ENCODE measurements around the gene IGSF9B. TPM values are rescaled to one million over a fixed set of nuclear protein-coding genes. Genes with fewer than 3 reads are reported as not detected.
"Not testable (repeated sequence)": the region's sequence is repeated elsewhere in the genome, so short reads cannot be mapped to it uniquely, and the experiment has no call there.

Gene IGSF9B
- total RNA-seq, 1 experiment from 2014 or later: 2.2 TPM

- ChIA-PET POLR2A (no interaction called here), CTCF (interaction anchor here (0.7 kb wide), 1 partner anchor 89 kb away, joined by 6 read pairs; no protein-coding TSS in a partner anchor)
- H3K9me3 ChIP-seq (ENCODE audit: control insufficient read depth, insufficient read depth, low read depth, low read length): no peaks in the 10 kb centered on the region
- no TSS peak for BruUV-seq (replicated peaks)
- no peak overlapping the region for H3K4me3 ChIP-seq (ENCODE audit: low read depth in 2 of 2, low read length in 2 of 2)
- H3K27me3 ChIP-seq (ENCODE audit: control insufficient read depth, insufficient read depth, low read length): peaks cover 2% of the 10 kb centered on the region; the same call in 1 of the 2 replicates
- intact Hi-C loops (cut with micrococcal nuclease; ENCODE audit: unreplicated experiment): no loop called here
- no peak overlapping the region for H3K27ac ChIP-seq (ENCODE audit: low read length)
- no peaks in the 10 kb centered on the region for H3K4me1 ChIP-seq (ENCODE audit: control insufficient read depth, insufficient read depth, low read length)
- in situ Hi-C loops (cut with HindIII; ENCODE audit: low pct_unique_long_range_greater_than_20kb, low sequenced_read_pairs): no loop called here
- ATAC-seq (no peak), DNase-seq (ENCODE audit: low read depth, low spot score) (no peak)
- no peaks in the 10 kb centered on the region for H3K36me3 ChIP-seq (ENCODE audit: control insufficient read depth, insufficient read depth, low read length)
- TF ChIP-seq REST (IDR thresholded peaks at IDR 0.05; ENCODE audit: insufficient read depth in 1 of 2, low read depth in 2 of 2, low read length in 1 of 2) (no peak), SIN3A (IDR thresholded peaks at IDR 0.05; ENCODE audit: borderline replicate concordance, insufficient read depth, low read depth, low read length) (no peak)
These were observed 47.2 kb upstream of the IGSF9B start for GRCh38 chr11:134003792-134004495.

- BruUV-seq (replicated peaks): not testable (repeated sequence)
These were observed 46.1 kb upstream of the IGSF9B start for GRCh38 chr11:134002819-134003218.

GRCh38 chr11:134002338-134002737 is 45.6 kb upstream of the IGSF9B start:
- DNase-seq (ENCODE audit: low read depth, low spot score); POLR2A ChIA-PET; CTCF ChIA-PET; H3K9me3 ChIP-seq (ENCODE audit: control insufficient read depth, insufficient read depth, low read depth, low read length); H3K27me3 ChIP-seq (ENCODE audit: control insufficient read depth, insufficient read depth, low read length); H3K36me3 ChIP-seq (ENCODE audit: control insufficient read depth, insufficient read depth, low read length); H3K4me3 ChIP-seq (ENCODE audit: low read depth in 2 of 2, low read length in 2 of 2); intact Hi-C loops (cut with micrococcal nuclease; ENCODE audit: unreplicated experiment); H3K27ac ChIP-seq (ENCODE audit: low read length); H3K4me1 ChIP-seq (ENCODE audit: control insufficient read depth, insufficient read depth, low read length); BruUV-seq (replicated peaks); ATAC-seq; in situ Hi-C loops (cut with HindIII; ENCODE audit: low pct_unique_long_range_greater_than_20kb, low sequenced_read_pairs): not testable (repeated sequence)

More at GRCh38 chr11:134002819-134003218, 46.1 kb upstream of the IGSF9B start:
- intact Hi-C loops (cut with micrococcal nuclease; ENCODE audit: unreplicated experiment); CTCF ChIA-PET; POLR2A ChIA-PET; H3K27ac ChIP-seq (ENCODE audit: low read length); H3K36me3 ChIP-seq (ENCODE audit: control insufficient read depth, insufficient read depth, low read length); H3K4me1 ChIP-seq (ENCODE audit: control insufficient read depth, insufficient read depth, low read length); in situ Hi-C loops (cut with HindIII; ENCODE audit: low pct_unique_long_range_greater_than_20kb, low sequenced_read_pairs); H3K9me3 ChIP-seq (ENCODE audit: control insufficient read depth, insufficient read depth, low read depth, low read length); H3K4me3 ChIP-seq (ENCODE audit: low read depth in 2 of 2, low read length in 2 of 2); DNase-seq (ENCODE audit: low read depth, low spot score); ATAC-seq; H3K27me3 ChIP-seq (ENCODE audit: control insufficient read depth, insufficient read depth, low read length): not testable (repeated sequence)

GRCh38 chr11:134001596-134001995 is 44.8 kb upstream of the IGSF9B start:
- H3K9me3 ChIP-seq (ENCODE audit: control insufficient read depth, insufficient read depth, low read depth, low read length): no peaks in the 10 kb centered on the region
- ChIA-PET POLR2A (no interaction called here), CTCF (no interaction called here)
- intact Hi-C loops (cut with micrococcal nuclease; ENCODE audit: unreplicated experiment): no loop called here
- no peak overlapping the region for H3K27ac ChIP-seq (ENCODE audit: low read length)
- no peaks in the 10 kb centered on the region for H3K36me3 ChIP-seq (ENCODE audit: control insufficient read depth, insufficient read depth, low read length)
- peaks cover 2% of the 10 kb centered on the region; the same call in 1 of the 2 replicates for H3K27me3 ChIP-seq (ENCODE audit: control insufficient read depth, insufficient read depth, low read length)
- no TSS peak for BruUV-seq (replicated peaks)
- H3K4me1 ChIP-seq (ENCODE audit: control insufficient read depth, insufficient read depth, low read length): no peaks in the 10 kb centered on the region
- no peak for ATAC-seq
- in situ Hi-C loops (cut with HindIII; ENCODE audit: low pct_unique_long_range_greater_than_20kb, low sequenced_read_pairs): no loop called here
- no peak overlapping the region for H3K4me3 ChIP-seq (ENCODE audit: low read depth in 2 of 2, low read length in 2 of 2)
- TF ChIP-seq POLR2AphosphoS5 (IDR thresholded peaks at IDR 0.05; ENCODE audit: low read depth, low read length): no peak
- no peak for TF ChIP-seq SIN3A (IDR thresholded peaks at IDR 0.05; ENCODE audit: borderline replicate concordance, insufficient read depth, low read depth, low read length)
- no peak for TF ChIP-seq CTCF (IDR thresholded peaks at IDR 0.05)
- no peak for TF ChIP-seq REST (IDR thresholded peaks at IDR 0.05; ENCODE audit: insufficient read depth in 1 of 2, low read depth in 2 of 2, low read length in 1 of 2)
- TF ChIP-seq TCF7L2 (IDR thresholded peaks at IDR 0.05; ENCODE audit: low read depth, low read length): no peak
- DNase-seq (ENCODE audit: low read depth, low spot score): no peak

Measured in Panc1 (cell line).